Neural crest cell (in vitro differentiated cells): Measurements from ENCODE around the gene CD84. TPM values are rescaled to one million over a fixed set of nuclear protein-coding genes. Genes with fewer than 3 reads are reported as not detected.

ENCODE experiments used
- DNase-seq: peaks from one replicate; pipeline ENCODE4 v3.0.0; 2021; ENCODE audit warnings: low read depth, mixed read lengths, low spot score
- H3K27ac Mint-ChIP-seq: one replicate; pipeline ENCODE4 v1.8.0; 2021; ENCODE audit warnings: mild to moderate bottlenecking, mixed read lengths; ENCODE audit not compliant: unreplicated experiment
- H3K27me3 Mint-ChIP-seq: 2 replicates; pipeline ENCODE4 v1.8.0; 2021; ENCODE audit warnings: low read depth, mild to moderate bottlenecking, mixed read lengths
- H3K36me3 Mint-ChIP-seq: 2 replicates; pipeline ENCODE4 v1.8.0; 2021; ENCODE audit warnings: low read depth, mild to moderate bottlenecking, mixed read lengths
- H3K4me1 Mint-ChIP-seq: 2 replicates; pipeline ENCODE4 v1.8.0; 2021; ENCODE audit warnings: mixed read lengths
- H3K4me3 Mint-ChIP-seq: one replicate; pipeline ENCODE4 v1.8.0; 2021; ENCODE audit warnings: mild to moderate bottlenecking, mixed read lengths
- H3K9me3 Mint-ChIP-seq: 2 replicates; pipeline ENCODE4 v1.8.0; 2021; ENCODE audit warnings: mixed read lengths
- CTCF ChIP-seq: fragments of 200-600 bp; sonication (generic); conservative IDR thresholded peaks from 2 replicates; pipeline ENCODE4 v1.5.0; 2021; ENCODE audit warnings: antibody characterized with exemption, mild to moderate bottlenecking
- total RNA-seq: library from RNA; stranded (reverse); gene quantifications from 2 replicates; pipeline ENCODE4 v1.2.1, GENCODE V29; 2021

Gene CD84
- total RNA-seq, 1 donor from 2014 or later = not detected

GRCh38 chr1:160491981-160492380 lies 87.3 kb downstream of the CD84 start:
- H3K27me3 Mint-ChIP-seq = peaks cover 7% of the 10 kb centered on the region
- H3K9me3 Mint-ChIP-seq = no peaks in the 10 kb centered on the region
- DNase-seq = no peak
- H3K27ac Mint-ChIP-seq = no peak overlapping the region
- H3K36me3 Mint-ChIP-seq = no peaks in the 10 kb centered on the region
- no peaks in the 10 kb centered on the region for H3K4me1 Mint-ChIP-seq
- H3K4me3 Mint-ChIP-seq = no peak overlapping the region
- no peak for TF ChIP-seq CTCF

Other genes starting within 250 kb of the CD84 start
- gene COPA, start 236.2 kb downstream of the CD84 start, total RNA-seq = 123 and 124 TPM in 2 replicates
- 83.1 and 98.8 TPM in 2 replicates for gene NCSTN, start 236.1 kb downstream of the CD84 start, total RNA-seq
- 10.0 and 10.6 TPM in 2 replicates for gene NHLH1, start 212.4 kb downstream of the CD84 start, total RNA-seq
- gene VANGL2, start 178.9 kb downstream of the CD84 start, total RNA-seq = 106 and 109 TPM in 2 replicates
- gene SLAMF6, start 56.2 kb downstream of the CD84 start, total RNA-seq = not detected in 2 replicates
- gene SLAMF1, start 67.5 kb upstream of the CD84 start, total RNA-seq = not detected in 2 replicates
- gene CD48, start 132.3 kb upstream of the CD84 start, total RNA-seq = not detected in 2 replicates
- gene SLAMF7, start 159.8 kb upstream of the CD84 start, total RNA-seq = not detected in 2 replicates
- gene LY9, start 216.7 kb upstream of the CD84 start, total RNA-seq = not detected in 2 replicates